Activated T-cell treated with anti-CD3 and anti-CD28 coated beads, Interleukin-2, amount 50 U/mL, for 48 hours (primary cell): Measurements from ENCODE around the gene GNA12.
A peak's percentile ranks its signal among the peaks of the same experiment; 100 is the strongest.
"Not testable (repeated sequence)": the region's sequence is repeated elsewhere in the genome, so short reads cannot be mapped to it uniquely, and the experiment has no call there.

Experiments used
- DNase-seq, 2 experiments: peaks; one replicate each; pipeline ENCODE4 v3.0.0-alpha.2; 2020

GNA12 gene

DNA sequence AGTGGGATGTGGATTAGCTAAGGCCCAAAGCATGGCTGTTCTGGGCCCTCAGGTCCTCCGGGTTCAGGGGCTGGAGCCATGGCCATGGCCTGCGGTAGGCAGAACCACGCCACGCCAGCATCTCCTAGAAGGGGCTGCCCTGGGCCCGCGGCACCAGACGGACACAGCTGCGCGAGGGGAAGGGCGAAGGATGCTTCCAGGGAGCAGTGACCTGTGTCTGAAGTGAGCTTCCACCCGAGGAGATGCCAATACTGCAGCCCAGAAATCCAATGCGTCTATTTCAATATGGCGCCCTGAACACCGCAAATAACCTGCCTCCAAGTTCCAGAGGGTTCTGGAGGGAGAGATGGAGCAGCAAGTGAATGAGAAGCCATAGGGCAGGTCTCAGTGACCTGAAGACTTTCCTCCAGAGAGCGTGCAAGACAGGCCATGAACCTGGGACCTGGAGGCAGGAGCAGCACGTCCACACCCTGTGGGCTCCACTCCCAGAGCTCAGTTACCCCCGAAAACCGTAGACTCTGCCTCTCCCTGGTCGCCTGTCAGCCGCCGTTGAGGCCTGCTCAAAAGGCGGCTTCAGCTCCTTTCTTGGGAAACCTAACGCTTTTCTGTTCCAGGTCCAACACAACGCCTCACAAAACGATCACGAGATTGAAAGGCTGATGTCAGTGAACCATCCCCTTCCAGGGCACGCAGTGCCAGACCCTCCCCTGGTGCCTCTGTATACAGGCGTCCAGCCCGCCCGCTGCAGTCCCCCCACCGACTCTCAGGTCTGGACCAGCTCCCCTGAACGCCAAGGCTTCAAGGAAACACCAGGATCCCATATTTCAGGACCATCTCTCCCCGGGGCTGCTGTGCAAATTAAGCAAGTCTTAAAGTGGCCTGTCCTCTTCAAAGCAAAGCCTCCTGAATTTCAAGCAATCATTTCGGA, 118.7 kb downstream of the GNA12 start:
- DNase-seq = peak in 1 of 2 experiments; percentile 12

GRCh38 chr7:2724453-2725177, 119.5 kb downstream of the GNA12 start:
- peak in 1 of 2 experiments; percentile 16 for DNase-seq

GRCh38 chr7:2724036-2724435, 120.1 kb downstream of the GNA12 start:
- DNase-seq = not testable (repeated sequence)

- no peak for DNase-seq
Observed at GRCh38 chr7:2723138-2723850, 120.8 kb downstream of the GNA12 start.

GRCh38 chr7:2722591-2722990, 121.5 kb downstream of the GNA12 start:
- no peak for DNase-seq

DNA sequence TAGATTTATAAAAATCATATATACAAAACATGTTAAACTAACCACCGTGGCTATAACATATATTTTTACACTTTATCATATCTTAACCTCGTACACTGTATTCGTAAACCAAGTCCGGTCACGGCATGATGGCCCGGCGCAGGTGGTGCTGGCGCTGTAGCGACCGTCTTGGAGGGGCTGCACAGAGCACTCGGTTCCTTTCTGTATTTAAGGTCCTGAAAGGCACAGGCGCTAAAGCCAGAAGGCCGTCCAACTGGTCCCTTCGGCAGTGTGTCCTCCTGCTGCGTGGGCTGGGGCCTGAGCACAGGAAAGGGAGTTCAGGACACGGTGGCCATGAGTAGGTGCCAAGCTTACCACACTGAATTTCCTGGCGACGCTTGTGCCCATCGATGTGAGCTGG, 122.3 kb downstream of the GNA12 start:
- no peak for DNase-seq

- peak; percentile 59 to 73 for DNase-seq
Observed at GRCh38 chr7:2720024-2720423, 124.1 kb downstream of the GNA12 start.

- peak; percentile 83 to 87 for DNase-seq
Observed at GRCh38 chr7:2719007-2719406, 125.1 kb downstream of the GNA12 start.

GRCh38 chr7:2718296-2718965, 125.7 kb downstream of the GNA12 start:
- DNase-seq = no peak

- no peak for DNase-seq
Observed at GRCh38 chr7:2717293-2718261, 126.5 kb downstream of the GNA12 start.

- DNase-seq = no peak
Observed at GRCh38 chr7:2716906-2717292, 127.2 kb downstream of the GNA12 start.

DNA sequence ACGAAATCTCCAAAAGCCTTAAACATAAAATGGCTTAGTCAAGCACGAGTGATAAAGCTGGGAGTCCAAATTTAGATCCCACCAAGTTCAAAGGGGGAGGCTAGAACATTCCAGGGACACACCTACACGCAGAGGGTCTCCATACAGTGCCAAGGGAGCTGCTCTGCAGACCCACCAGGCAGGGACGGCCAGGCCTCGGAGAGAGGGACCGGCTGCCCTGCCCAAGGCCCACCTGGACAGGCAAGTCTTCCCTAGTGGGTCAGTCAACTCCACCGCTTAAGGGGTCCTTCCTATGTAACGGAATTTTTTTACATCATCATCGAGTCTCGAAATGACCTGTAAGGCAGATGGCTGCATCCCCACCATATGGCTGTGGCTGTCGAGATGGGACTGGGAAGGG, 127.6 kb downstream of the GNA12 start:
- no peak for DNase-seq

DNA sequence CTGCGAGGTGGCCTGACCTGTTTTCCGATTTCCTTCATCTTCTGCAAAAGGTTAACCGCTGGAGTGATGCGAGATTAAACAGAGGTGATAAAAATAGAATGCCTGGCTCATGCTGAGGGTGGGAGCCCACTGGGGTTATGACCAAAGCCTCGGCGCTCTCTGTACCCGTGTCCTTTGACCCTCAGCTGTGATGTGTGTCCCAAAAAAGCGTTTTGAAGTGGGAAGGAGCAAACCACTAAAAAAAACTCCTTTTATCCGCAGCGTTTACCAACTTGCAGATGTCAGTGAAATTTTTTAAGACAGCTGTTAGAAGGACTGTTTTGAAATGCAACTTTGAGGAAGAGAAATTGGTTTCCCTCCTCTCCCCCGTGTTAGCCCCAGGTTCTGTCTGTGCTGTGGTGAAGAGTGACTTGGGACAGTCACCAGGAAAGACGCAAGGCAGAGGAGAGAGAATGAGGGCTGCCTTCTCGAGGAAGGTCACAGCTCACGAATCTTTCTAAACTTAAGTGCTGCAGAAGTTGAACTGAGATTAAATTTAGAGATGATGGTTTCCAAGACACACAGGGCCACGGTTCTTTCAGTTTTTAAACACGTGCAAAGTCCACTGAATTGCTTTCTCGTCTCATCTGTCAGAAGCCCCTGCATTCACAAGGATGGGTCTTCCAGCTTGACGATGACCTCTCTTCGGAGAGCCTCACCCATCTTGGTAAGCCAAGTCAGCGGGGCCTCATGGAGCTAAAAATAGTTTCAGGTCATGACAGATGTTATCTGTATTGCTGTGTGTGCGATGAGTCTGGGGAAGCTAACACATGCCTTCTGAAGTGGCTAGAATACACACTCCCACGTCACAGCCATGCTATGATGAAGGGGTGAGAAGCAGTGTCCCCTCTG, 128.5 kb downstream of the GNA12 start:
- DNase-seq = peak; percentile 61 to 63

DNA sequence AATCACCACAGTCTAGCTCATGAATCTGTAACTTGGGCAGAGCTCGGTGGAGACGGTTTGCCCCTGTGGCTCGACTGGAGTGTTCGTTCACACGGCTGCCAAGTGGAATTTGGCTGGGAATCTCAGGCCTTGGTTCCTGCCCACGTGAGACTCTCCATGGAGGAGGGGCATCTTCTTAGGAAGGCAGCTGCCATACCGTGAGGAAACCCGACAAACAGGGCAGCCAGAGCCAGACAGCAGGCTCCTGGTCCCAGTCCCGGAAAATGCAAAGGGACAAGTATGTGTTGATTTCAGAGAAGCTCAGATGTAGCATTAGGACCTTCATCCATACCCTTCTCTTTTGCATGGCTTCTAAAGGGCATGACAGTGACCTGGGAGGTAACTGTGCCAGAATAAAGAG, 129.5 kb downstream of the GNA12 start:
- DNase-seq = no peak

GRCh38 chr7:2713978-2714377, 130.1 kb downstream of the GNA12 start:
- DNase-seq = no peak

DNA sequence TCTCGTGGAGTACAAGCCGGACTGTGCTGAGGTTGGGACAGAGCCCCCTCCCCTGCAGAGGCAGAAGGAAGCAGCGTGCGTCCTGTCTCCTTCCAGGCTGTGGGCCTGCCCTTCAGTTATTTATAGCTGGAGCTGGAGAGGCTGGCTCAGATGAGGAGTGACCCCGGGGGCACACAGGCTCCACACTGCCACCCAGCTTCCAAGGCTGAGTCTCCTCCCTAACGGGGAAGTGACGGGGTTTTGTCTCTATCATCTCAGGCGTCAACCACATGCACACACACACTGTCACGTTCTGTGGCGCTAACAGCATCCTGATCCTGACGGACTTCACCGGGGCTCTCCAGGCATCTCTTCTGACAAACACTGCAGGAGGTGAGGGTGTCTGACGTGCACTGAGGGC, 130.7 kb downstream of the GNA12 start:
- no peak for DNase-seq

- DNase-seq = no peak
Observed at GRCh38 chr7:2711895-2712675, 132.0 kb downstream of the GNA12 start.

- peak in 1 of 2 experiments; percentile 46 for DNase-seq
Observed at GRCh38 chr7:2710901-2711551, 133.1 kb downstream of the GNA12 start.

GRCh38 chr7:2710286-2710655, 133.8 kb downstream of the GNA12 start:
- peak; percentile 49 to 60 for DNase-seq
